GM12872 (cell line): ENCODE measurements around the gene CNFN.

Experiments used
- CTCF ChIP-seq: IDR thresholded peaks from 3 replicates; pipeline ENCODE4 v1.5.1; 2011; ENCODE audit warnings: low read depth, mild to moderate bottlenecking, low read length, moderate library complexity; ENCODE audit not compliant: insufficient read depth

The CNFN gene

GRCh38 chr19:42352301-42353259 lies 37.5 kb downstream of the CNFN start:
- TF ChIP-seq CTCF: no peak

DNA sequence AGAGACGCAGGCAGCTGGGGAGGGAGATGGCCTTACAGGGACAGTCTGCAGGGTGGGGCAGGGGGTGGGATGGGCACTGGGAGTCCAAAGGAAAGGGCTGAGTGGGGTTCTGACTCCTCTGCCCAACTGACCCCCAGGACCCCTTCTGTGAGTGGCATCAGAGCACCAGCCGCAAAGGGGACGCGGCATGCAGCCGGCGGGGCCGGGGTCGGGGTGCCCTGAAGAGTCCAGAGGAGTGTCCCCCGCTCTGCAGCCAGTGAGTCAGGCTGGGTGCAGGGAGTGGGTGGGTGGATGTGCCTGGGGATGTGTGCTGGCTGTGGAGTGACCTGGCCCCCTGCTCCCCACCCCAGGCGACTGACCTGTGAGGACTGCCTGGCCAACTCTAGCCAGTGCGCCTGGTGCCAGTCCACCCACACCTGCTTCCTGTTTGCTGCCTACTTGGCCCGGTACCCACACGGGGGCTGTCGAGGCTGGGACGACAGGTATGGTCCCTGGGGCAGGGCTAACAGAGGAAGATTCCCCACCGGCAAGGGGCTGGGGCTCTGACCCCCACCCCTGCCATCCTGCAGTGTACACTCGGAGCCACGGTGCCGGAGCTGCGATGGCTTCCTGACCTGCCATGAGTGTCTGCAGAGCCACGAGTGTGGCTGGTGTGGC lies 38.9 kb downstream of the CNFN start:
- TF ChIP-seq CTCF: no peak

DNA sequence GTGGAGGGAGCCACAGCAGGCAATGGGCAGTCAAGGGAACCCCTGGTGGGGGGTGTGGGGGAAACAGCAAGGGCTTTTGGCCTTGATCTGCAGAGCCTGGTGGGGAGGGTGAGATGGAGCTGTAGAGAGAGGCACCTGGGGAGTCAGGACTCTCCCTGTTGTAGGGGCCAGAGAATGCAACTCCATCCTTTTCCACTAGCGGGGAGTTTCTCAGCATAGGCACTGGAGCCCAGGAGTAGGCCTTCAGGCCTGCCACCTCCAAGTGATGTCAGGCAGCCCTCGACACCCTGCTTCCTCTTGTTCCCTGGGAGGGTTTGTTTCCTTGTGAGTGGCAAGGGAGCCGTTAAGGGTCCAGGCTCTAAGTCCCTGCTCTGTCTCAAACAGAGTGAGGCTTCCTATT lies 39.7 kb downstream of the CNFN start:
- TF ChIP-seq CTCF: no peak

DNA sequence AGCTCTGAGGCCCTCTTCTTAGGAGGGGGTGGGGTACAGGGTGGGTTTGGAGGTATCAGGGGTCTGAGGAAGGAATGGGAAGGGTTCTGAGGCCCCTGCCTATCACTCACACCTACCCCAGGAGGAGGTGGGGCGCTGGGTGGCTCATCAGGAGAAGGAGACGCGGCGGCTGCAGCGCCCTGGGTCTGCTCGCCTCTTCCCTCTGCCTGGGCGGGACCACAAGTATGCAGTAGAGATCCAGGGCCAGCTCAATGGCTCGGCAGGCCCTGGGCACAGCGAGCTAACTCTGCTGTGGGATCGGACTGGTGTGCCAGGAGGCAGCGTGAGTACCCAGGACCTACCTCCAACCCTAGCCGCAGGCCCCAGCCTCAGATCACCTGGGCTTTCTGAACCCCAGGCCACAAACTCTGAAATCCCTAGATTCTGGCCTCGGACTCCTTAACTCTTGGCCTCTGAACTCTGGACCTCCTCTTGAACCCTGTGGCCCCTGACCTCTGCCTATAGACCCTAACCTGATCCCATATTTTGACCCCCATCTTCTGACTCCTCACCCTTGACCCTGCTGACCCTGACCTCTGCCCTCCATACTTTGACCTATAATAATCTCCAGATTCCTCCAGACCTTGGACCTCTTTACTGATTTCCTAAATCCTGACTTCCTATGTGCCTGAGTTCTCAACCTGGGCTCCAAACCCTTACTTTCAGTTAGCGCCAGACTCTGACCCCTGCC lies 40.6 kb downstream of the CNFN start:
- TF ChIP-seq CTCF: no peak

- no peak for TF ChIP-seq CTCF
Measured at GRCh38 chr19:42348211-42348610, 41.9 kb downstream of the CNFN start.

- no peak for TF ChIP-seq CTCF
Measured at GRCh38 chr19:42345191-42345812, 44.8 kb downstream of the CNFN start.
